Keratinocyte (primary cell): Measurements from ENCODE around the gene DYNC1I1. TPM values are rescaled to one million over a fixed set of nuclear protein-coding genes. Genes with fewer than 3 reads are reported as not detected.

Experiments used
- DNase-seq: peaks from one replicate; pipeline ENCODE4 v3.0.0-alpha.2; 2011; ENCODE audit warnings: low read depth, missing footprints, low spot score
- FAIRE-seq: peaks from 2 replicates; lab custom pipeline; 2011; peaks lifted over from hg19 to GRCh38; lab: Jason Lieb, UNC
- H2AFZ ChIP-seq: 2 replicates; pipeline ENCODE4 v1.6.0; 2012; ENCODE audit warnings: low read length, control low read depth, inconsistent platforms; ENCODE audit not compliant: control insufficient read depth
- H3K27ac ChIP-seq: 2 replicates; pipeline ENCODE4 v1.5.1; 2011; ENCODE audit warnings: low read length; ENCODE audit not compliant: control insufficient read depth, insufficient read depth
- H3K27me3 ChIP-seq: 3 replicates; pipeline ENCODE4 v1.6.0; 2011; ENCODE audit warnings: low read length; ENCODE audit not compliant: control insufficient read depth, insufficient read depth; ENCODE audit errors: extremely low read depth
- H3K36me3 ChIP-seq, 2 experiments: 2 replicates in 1 of 2; 3 replicates in 1 of 2; pipeline ENCODE4 v1.5.1; 2011; ENCODE audit warnings: low read length in 2 of 2, mild to moderate bottlenecking in 1 of 2; ENCODE audit not compliant: control insufficient read depth in 2 of 2, insufficient read depth in 2 of 2; ENCODE audit errors: extremely low read depth in 1 of 2
- H3K4me1 ChIP-seq: 3 replicates; pipeline ENCODE4 v1.5.1; 2011; ENCODE audit warnings: low read length; ENCODE audit not compliant: control insufficient read depth, insufficient read depth; ENCODE audit errors: extremely low read depth
- H3K4me2 ChIP-seq: 3 replicates; pipeline ENCODE4 v1.6.0; 2011; ENCODE audit warnings: low read depth, low read length; ENCODE audit not compliant: control insufficient read depth, insufficient read depth; ENCODE audit errors: extremely low read depth
- H3K4me3 ChIP-seq, 3 experiments: fragments of 200-600 bp in 1 of 3; sonication (generic) in 1 of 3; 2 replicates in 2 of 3; 3 replicates in 1 of 3; pipeline ENCODE4 v1.5.1; 2011 to 2016; ENCODE audit warnings: low read length in 3 of 3, mild to moderate bottlenecking in 3 of 3, control low read depth in 2 of 3, inconsistent platforms in 1 of 3, low read depth in 1 of 3, mixed read lengths in 1 of 3, mixed run types in 1 of 3, moderate library complexity in 1 of 3; ENCODE audit not compliant: control insufficient read depth in 2 of 3, insufficient read depth in 2 of 3; ENCODE audit errors: extremely low read depth in 1 of 3
- H3K79me2 ChIP-seq: 2 replicates; pipeline ENCODE4 v1.6.0; 2012; ENCODE audit warnings: low read length; ENCODE audit not compliant: control insufficient read depth, insufficient read depth
- H3K9ac ChIP-seq: 3 replicates; pipeline ENCODE4 v1.6.0; 2011; ENCODE audit warnings: low read length; ENCODE audit not compliant: control insufficient read depth, insufficient read depth; ENCODE audit errors: extremely low read depth
- H3K9me1 ChIP-seq: 3 replicates; pipeline ENCODE4 v1.6.0; 2011; ENCODE audit warnings: low read length; ENCODE audit not compliant: control insufficient read depth, insufficient read depth; ENCODE audit errors: extremely low read depth
- H3K9me3 ChIP-seq: 2 replicates; pipeline ENCODE4 v1.5.1; 2012; ENCODE audit warnings: low read depth, low read length; ENCODE audit not compliant: control insufficient read depth
- H4K20me1 ChIP-seq: 3 replicates; pipeline ENCODE4 v1.6.0; 2011; ENCODE audit warnings: low read length; ENCODE audit not compliant: control insufficient read depth, insufficient read depth; ENCODE audit errors: extremely low read depth
- EZH2 ChIP-seq: IDR thresholded peaks from one replicate; pipeline ENCODE4 v1.6.1; 2012; ENCODE audit warnings: inconsistent platforms, mild to moderate bottlenecking, low read length, moderate library complexity
- dilution Hi-C: fragments of 300-500 bp; cut with MboI; formaldehyde crosslinking; loops from one replicate; pipeline ENCODE4 v1.7.0; 2020; ENCODE audit warnings: low sequenced_read_pairs; ENCODE audit not compliant: extremely low pct_ligation_motif_present
- polyA plus RNA-seq, 5 experiments: library from polyadenylated mRNA; depleted of rRNA in 3 of 5; stranded (reverse) in 3 of 5; stranded (forward) in 1 of 5; unstranded in 1 of 5; fragments of >200 nt; gene quantifications; 1 replicate in 1 of 5; 2 replicates in 3 of 5; 3 replicates in 1 of 5; pipeline versions ENCODE4 v1.2.1 to v1.2.3, GENCODE V29; 2011 to 2012; ENCODE audit warnings: missing spikeins in 2 of 5, low read depth in 1 of 5, low replicate concordance in 1 of 5
- TF ChIP-seq, protein P1 (sequence below), 3 experiments: IDR thresholded peaks in 1 of 3; conservative IDR thresholded peaks in 1 of 3; optimal IDR thresholded peaks in 1 of 3; 2 replicates in 2 of 3; 3 replicates in 1 of 3; pipeline versions ENCODE3 to v1.5.1; 2011; ENCODE audit warnings: low read length in 3 of 3, mild to moderate bottlenecking in 3 of 3, moderate library complexity in 2 of 3, control low read depth in 1 of 3, inconsistent platforms in 1 of 3; ENCODE audit not compliant: insufficient read depth in 2 of 3; ENCODE audit errors: extremely low read depth in 1 of 3

Gene DYNC1I1
- polyA plus RNA-seq, 1 donor (not counting 4 experiments of a cell fraction or from before 2014, with no cell fraction given) = 0.10 TPM

DNA sequence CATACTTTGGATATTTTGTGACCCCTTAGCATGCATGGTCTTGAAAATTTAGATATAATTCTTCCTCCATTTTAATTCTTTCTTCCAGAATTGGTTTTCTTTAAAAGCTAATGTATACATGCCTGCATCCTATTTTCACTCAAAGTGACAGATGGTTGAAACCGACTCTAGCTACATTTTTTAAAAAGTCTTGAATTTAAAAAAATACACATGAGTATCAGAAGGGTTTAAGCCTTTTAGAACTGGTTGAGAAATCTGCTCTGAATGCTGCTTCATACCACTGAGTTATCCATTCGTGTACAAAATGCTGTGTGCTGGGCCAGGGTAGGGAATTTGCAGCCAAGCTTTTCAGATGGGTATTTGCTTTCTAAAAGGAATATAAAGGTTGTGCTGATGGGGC is 16.5 kb downstream of the DYNC1I1 start:
- Histone ChIP-seq H3K4me1 (no peaks in the 10 kb centered on the region), H3K79me2 (no peaks in the 10 kb centered on the region), H3K4me3 (no peak overlapping the region), H4K20me1 (no peaks in the 10 kb centered on the region), H3K9ac (no peak overlapping the region), H3K27me3 (no peaks in the 10 kb centered on the region), H3K9me1 (no peaks in the 10 kb centered on the region), H3K27ac (no peak overlapping the region), H2AFZ (no peak overlapping the region), H3K4me2 (no peak overlapping the region), H3K36me3 (no peaks in the 10 kb centered on the region), H3K9me3 (no peaks in the 10 kb centered on the region)
- TF ChIP-seq, protein P1, sequence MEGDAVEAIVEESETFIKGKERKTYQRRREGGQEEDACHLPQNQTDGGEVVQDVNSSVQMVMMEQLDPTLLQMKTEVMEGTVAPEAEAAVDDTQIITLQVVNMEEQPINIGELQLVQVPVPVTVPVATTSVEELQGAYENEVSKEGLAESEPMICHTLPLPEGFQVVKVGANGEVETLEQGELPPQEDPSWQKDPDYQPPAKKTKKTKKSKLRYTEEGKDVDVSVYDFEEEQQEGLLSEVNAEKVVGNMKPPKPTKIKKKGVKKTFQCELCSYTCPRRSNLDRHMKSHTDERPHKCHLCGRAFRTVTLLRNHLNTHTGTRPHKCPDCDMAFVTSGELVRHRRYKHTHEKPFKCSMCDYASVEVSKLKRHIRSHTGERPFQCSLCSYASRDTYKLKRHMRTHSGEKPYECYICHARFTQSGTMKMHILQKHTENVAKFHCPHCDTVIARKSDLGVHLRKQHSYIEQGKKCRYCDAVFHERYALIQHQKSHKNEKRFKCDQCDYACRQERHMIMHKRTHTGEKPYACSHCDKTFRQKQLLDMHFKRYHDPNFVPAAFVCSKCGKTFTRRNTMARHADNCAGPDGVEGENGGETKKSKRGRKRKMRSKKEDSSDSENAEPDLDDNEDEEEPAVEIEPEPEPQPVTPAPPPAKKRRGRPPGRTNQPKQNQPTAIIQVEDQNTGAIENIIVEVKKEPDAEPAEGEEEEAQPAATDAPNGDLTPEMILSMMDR (optimal IDR thresholded peaks at IDR 0.05 in 1 of 3, IDR thresholded peaks at IDR 0.05 in 1 of 3, conservative IDR thresholded peaks at IDR 0.05 in 1 of 3; ENCODE audit: extremely low read depth in 1 of 3, insufficient read depth in 2 of 3, low read length in 3 of 3) = no peak
- TF ChIP-seq EZH2 = no peak
- FAIRE-seq (no peak), DNase-seq (no peak)
- dilution Hi-C loops = no loop called here

DNA sequence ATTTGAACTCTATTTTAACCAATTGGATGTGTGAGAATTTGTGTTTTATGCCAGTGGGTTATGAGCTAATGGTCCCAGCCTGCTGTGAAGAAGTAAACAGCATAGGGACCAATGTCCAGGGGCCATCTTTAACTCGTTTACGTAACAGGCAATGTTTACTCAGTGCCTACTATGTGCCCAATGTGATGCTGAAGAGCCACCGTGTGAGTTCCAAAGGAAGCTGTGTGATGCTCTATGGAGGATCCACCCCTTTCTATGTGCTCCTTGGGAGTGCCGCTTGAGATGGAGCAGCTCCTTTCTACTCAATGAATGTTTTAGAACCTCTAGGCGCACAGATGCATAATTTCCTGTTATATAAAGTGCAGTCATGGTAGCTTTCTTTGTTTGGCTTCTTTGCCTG is 21.3 kb downstream of the DYNC1I1 start:
- no peak overlapping the region for H3K4me2 ChIP-seq
- TF ChIP-seq, protein P1 (optimal IDR thresholded peaks at IDR 0.05 in 1 of 3, IDR thresholded peaks at IDR 0.05 in 1 of 3, conservative IDR thresholded peaks at IDR 0.05 in 1 of 3; ENCODE audit: extremely low read depth in 1 of 3, insufficient read depth in 2 of 3, low read length in 3 of 3) = no peak
- TF ChIP-seq EZH2 = no peak
- H3K4me3 ChIP-seq = no peak overlapping the region
- FAIRE-seq = no peak
- H3K4me1 ChIP-seq = no peaks in the 10 kb centered on the region
- no peaks in the 10 kb centered on the region for H3K9me1 ChIP-seq
- no peaks in the 10 kb centered on the region for H3K36me3 ChIP-seq
- H3K27ac ChIP-seq = no peak overlapping the region
- no peaks in the 10 kb centered on the region for H3K79me2 ChIP-seq
- DNase-seq = no peak
- H2AFZ ChIP-seq = no peak overlapping the region
- no peaks in the 10 kb centered on the region for H3K9me3 ChIP-seq
- H4K20me1 ChIP-seq = no peaks in the 10 kb centered on the region
- dilution Hi-C loops = no loop called here
- H3K27me3 ChIP-seq = no peaks in the 10 kb centered on the region
- no peak overlapping the region for H3K9ac ChIP-seq
